ENCODE measurements around the gene MED31.
A peak's percentile ranks its signal among the peaks of the same experiment; 100 is the strongest.
"Not testable (repeated sequence)": the region's sequence is repeated elsewhere in the genome, so short reads cannot be mapped to it uniquely, and the experiment has no call there.

The MED31 gene

GRCh38 chr17:6676802-6677157, 25.4 kb upstream of the MED31 start:
- DNase-seq = no peak

- no peak for DNase-seq
Observed at GRCh38 chr17:6675201-6675825, 23.9 kb upstream of the MED31 start.

GRCh38 chr17:6674586-6674985, 23.2 kb upstream of the MED31 start:
- DNase-seq = no peak

- DNase-seq = no peak
Observed at GRCh38 chr17:6671431-6671830, 20.0 kb upstream of the MED31 start.

- DNase-seq = no peak
Observed at GRCh38 chr17:6670999-6671398, 19.6 kb upstream of the MED31 start.

- no peak for DNase-seq
Observed at GRCh38 chr17:6670571-6670970, 19.2 kb upstream of the MED31 start.

GRCh38 chr17:6669479-6670212, 18.2 kb upstream of the MED31 start:
- DNase-seq = no peak

GRCh38 chr17:6668727-6669425, 17.5 kb upstream of the MED31 start:
- no peak for DNase-seq

- DNase-seq = no peak
Observed at GRCh38 chr17:6668219-6668618, 16.8 kb upstream of the MED31 start.

GRCh38 chr17:6667516-6667915, 16.1 kb upstream of the MED31 start:
- DNase-seq = no peak

- no peak for DNase-seq
Observed at GRCh38 chr17:6666557-6666956, 15.2 kb upstream of the MED31 start.

- DNase-seq = peak; percentile 62
Observed at GRCh38 chr17:6666077-6666521, 14.7 kb upstream of the MED31 start.

- DNase-seq = not testable (repeated sequence)
Observed at GRCh38 chr17:6663200-6663599, 11.8 kb upstream of the MED31 start.

- no peak for DNase-seq
Observed at GRCh38 chr17:6661464-6661848, 10.1 kb upstream of the MED31 start.

- DNase-seq = no peak
Observed at GRCh38 chr17:6660805-6661463, 9.5 kb upstream of the MED31 start.

- no peak for DNase-seq
Observed at GRCh38 chr17:6660101-6660500, 8.7 kb upstream of the MED31 start.

- not testable (repeated sequence) for DNase-seq
Observed at GRCh38 chr17:6658411-6658810, 7.0 kb upstream of the MED31 start.

GRCh38 chr17:6657633-6658287, 6.4 kb upstream of the MED31 start:
- no peak for DNase-seq

GRCh38 chr17:6656797-6657632, 5.6 kb upstream of the MED31 start:
- not testable (repeated sequence) for DNase-seq

- not testable (repeated sequence) for DNase-seq
Observed at GRCh38 chr17:6655732-6656361, 4.4 kb upstream of the MED31 start.
